ENCODE measurements around the gene DZANK1.
"Not testable (repeated sequence)": the region's sequence is repeated elsewhere in the genome, so short reads cannot be mapped to it uniquely, and the experiment has no call there.

The DZANK1 gene

GRCh38 chr20:18364768-18365167 is 102.1 kb downstream of the DZANK1 start:
- DNase-seq: no peak

GRCh38 chr20:18363708-18364107 is 103.1 kb downstream of the DZANK1 start:
- no peak for DNase-seq

- no peak for DNase-seq
Measured at GRCh38 chr20:18362916-18363315, 103.9 kb downstream of the DZANK1 start.

- DNase-seq: no peak
Measured at GRCh38 chr20:18361678-18362077, 105.2 kb downstream of the DZANK1 start.

- no peak for DNase-seq
Measured at GRCh38 chr20:18360635-18361034, 106.2 kb downstream of the DZANK1 start.

GRCh38 chr20:18359854-18360253 is 107.0 kb downstream of the DZANK1 start:
- no peak for DNase-seq

- DNase-seq: not testable (repeated sequence)
Measured at GRCh38 chr20:18349749-18350148, 117.1 kb downstream of the DZANK1 start.

All from NCI-H69 (cell line).